ENCODE results near the gene PRSS53.

Gene PRSS53

GRCh38 chr16:31085873-31086628 is 2.7 kb downstream of the PRSS53 start:
- DNase-seq (ENCODE audit: low read depth), result no peak
- TF ChIP-seq CTCF (IDR thresholded peaks at IDR 0.05; ENCODE audit: control insufficient read depth, insufficient read depth, low read depth, low read length, missing control alignments), result no peak

DNA sequence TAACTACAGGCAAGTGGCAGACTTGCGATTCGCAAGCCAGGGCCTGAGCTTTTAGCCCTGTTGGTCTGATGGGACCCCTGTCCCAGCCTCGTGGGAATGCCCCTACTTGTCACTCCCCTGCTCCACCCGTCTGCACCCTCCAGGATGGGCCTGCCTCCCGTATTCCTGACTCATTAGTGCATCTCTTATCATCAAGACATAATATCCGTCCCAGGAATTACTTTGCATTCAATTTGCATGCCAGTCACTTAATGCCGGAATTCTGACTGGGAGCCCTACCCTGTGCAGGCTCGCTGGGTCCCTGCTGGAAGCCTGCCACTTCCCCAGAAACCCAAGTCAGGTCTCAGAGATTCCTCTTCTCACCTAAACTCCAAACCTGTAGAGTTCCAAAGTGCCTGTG is 3.3 kb downstream of the PRSS53 start:
- DNase-seq (ENCODE audit: low read depth), result no peak
- H3K4me3 ChIP-seq (ENCODE audit: control insufficient read depth, low read depth, low read length), result no peak overlapping the region
- TF ChIP-seq CTCF (IDR thresholded peaks at IDR 0.05; ENCODE audit: control insufficient read depth, insufficient read depth, low read depth, low read length, missing control alignments), result no peak

More at GRCh38 chr16:31085873-31086628, 2.7 kb downstream of the PRSS53 start:
- no peak overlapping the region for H3K4me3 ChIP-seq (ENCODE audit: control insufficient read depth, low read depth, low read length)

DNA sequence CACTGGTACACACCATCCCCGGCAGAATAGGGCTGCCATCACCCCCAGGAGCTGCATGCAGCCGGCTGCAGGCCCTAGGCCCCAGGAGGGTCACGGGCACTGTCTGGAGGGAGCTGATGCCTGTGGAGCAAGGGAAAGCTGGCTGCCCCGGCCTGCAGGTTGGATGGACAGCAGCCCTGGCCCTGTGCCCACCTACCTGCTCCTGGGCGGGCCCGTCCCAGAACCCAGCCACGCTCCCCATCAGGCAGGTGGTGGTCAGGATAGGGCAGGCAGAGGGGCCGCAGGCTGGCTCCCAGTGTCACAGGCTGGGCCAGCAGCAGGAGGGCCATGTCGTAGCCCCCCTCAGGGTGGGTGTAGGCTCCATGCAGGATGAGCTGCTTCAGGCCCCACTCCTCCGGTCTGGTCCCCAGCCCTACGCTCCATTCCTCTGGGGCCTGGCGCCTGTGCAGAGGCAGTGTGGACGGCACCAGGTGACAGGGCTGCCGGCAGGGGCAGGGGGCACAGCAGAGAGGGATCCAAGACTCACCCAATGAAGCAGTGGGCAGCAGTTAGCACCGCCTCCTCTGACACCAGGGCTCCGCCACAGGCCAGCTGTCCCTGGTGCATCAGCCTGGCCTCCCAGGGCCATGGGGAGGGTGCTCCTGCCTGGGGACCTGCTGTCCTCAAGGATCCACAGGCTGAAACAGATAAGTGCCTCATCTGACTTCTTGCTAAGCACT is 4.0 kb downstream of the PRSS53 start:
- DNase-seq (ENCODE audit: low read depth), result no peak
- TF ChIP-seq CTCF (IDR thresholded peaks at IDR 0.05; ENCODE audit: control insufficient read depth, insufficient read depth, low read depth, low read length, missing control alignments), result no peak
- H3K4me3 ChIP-seq (ENCODE audit: control insufficient read depth, low read depth, low read length), result no peak overlapping the region

GRCh38 chr16:31083981-31084380 is 4.8 kb downstream of the PRSS53 start:
- H3K4me3 ChIP-seq (ENCODE audit: control insufficient read depth, low read depth, low read length), result no peak overlapping the region
- DNase-seq (ENCODE audit: low read depth), result no peak
- no peak for TF ChIP-seq CTCF (IDR thresholded peaks at IDR 0.05; ENCODE audit: control insufficient read depth, insufficient read depth, low read depth, low read length, missing control alignments)

- H3K4me3 ChIP-seq (ENCODE audit: control insufficient read depth, low read depth, low read length), result no peak overlapping the region
- DNase-seq (ENCODE audit: low read depth), result no peak
- no peak for TF ChIP-seq CTCF (IDR thresholded peaks at IDR 0.05; ENCODE audit: control insufficient read depth, insufficient read depth, low read depth, low read length, missing control alignments)
Observed at GRCh38 chr16:31083556-31083955, 5.2 kb downstream of the PRSS53 start.

DNA sequence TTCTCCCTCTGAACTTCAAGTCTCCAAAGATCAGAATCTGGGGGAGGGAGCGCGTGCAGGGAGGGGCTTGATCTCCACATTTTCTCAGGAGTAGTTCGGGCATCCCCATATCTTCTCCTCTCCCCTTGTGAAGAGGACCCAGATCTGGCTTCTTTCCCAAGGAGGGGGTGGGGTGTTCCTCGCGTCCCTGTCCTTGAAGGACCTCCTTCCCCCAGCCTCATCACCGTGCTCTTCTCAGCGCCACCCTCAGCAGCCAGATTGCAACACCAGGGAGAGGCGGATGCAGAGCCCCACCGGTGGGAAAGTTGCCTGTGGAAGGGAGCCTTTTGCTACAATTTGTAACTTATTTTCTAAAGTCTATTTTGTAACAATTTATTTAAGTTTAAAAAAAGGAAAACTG is 5.7 kb downstream of the PRSS53 start:
- TF ChIP-seq CTCF (IDR thresholded peaks at IDR 0.05; ENCODE audit: control insufficient read depth, insufficient read depth, low read depth, low read length, missing control alignments), result no peak
- no peak for DNase-seq (ENCODE audit: low read depth)
- H3K4me3 ChIP-seq (ENCODE audit: control insufficient read depth, low read depth, low read length), result no peak overlapping the region

All from AG09309 (cell line).